GM10847 (cell line): ENCODE measurements around the gene TMEM121.

Experiments
- POLR2A ChIP-seq: IDR thresholded peaks from 2 replicates; pipeline ENCODE4 v1.6.1; 2011; ENCODE audit not compliant: insufficient read length; ENCODE audit errors: extremely low read depth

Gene TMEM121

DNA sequence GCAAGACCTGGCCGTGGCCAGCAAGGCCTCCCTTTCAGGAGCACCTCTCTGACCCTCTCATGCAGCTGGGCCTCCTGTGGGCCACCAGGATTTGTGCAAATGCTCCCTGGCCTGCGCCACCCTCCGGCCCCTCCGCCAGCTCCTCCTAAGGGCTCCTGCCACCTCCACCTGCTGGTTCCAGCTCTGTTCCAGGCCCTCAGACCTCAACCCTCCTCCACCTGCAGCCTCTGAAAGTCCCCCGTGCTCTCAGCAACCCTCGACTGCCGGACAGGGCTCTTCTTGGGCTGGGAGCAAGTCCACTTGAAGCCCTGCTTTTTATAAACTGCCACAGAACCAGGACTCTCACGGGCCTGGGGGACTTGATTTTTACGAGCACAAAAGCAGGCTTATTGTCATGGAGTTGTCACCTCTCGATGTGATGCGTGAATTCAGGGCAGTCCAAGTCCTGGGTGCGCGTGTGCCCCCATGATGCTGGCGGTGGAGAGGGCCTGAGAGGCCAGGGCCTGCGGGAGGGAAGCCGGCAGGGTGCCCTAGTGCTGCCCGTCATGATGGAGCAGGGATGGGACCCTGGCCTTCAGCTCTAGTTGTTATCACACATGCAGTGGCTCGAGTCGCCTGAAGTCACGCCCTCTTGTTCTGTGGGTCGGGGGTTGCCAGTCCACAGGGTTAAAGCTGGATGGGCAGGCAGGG is 26.2 kb upstream of the TMEM121 start:
- TF ChIP-seq POLR2A = no peak

DNA sequence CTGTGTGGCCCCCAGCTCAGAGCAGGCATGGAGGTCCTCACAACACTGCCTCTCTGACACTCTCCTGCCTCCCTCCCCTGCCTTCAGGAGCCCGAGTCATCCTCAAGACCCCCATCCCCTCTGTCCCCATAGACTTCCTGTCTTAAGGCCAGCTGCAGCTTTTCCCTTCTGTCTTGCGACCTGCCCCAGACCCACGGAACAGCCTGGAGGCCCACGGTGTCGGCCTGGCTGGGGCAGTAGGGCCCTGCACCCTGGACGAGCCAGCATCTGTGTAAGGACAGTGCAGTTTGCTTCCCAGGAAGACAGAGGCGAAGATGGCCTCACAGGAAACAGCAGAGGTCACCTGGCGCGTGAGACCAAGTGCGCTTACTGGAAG is 25.7 kb upstream of the TMEM121 start:
- no peak for TF ChIP-seq POLR2A

DNA sequence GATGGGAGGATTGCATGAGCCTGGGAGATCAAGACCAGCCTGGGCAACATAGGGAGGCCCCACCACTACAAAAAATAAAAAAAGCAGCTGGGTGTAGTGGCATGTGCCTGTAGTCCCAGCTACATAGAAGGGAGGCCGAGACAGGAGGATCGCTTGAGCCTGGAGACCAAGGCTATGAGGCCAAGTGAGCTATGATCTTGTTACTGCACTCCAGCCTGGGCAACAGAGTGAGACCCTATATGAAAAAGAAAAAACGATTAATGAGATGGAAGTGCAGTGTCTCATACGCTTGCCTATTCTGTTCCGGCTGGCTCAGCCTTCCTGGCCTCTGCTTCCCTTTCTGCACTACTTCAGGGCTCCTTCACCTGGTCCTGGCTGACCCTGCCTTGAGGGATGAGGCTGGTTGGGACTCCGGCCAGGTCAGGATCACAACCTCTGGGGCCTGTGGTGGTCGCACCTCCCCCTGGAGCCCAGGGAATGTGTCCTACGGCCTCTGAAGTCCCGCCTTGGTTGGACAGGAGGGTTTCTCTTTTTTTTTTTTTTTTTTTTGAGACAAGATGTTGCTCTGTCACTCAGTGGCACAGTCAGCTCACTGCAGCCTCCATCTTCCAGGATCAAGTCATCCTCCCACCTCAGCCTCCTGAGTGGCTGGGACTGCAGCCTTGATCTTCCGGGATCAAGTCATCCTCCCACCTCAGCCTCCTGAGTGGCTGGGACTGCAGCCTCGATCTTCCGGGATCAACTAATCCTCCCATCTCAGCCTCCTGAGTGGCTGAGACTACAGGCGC is 24.7 kb upstream of the TMEM121 start:
- no peak for TF ChIP-seq POLR2A

DNA sequence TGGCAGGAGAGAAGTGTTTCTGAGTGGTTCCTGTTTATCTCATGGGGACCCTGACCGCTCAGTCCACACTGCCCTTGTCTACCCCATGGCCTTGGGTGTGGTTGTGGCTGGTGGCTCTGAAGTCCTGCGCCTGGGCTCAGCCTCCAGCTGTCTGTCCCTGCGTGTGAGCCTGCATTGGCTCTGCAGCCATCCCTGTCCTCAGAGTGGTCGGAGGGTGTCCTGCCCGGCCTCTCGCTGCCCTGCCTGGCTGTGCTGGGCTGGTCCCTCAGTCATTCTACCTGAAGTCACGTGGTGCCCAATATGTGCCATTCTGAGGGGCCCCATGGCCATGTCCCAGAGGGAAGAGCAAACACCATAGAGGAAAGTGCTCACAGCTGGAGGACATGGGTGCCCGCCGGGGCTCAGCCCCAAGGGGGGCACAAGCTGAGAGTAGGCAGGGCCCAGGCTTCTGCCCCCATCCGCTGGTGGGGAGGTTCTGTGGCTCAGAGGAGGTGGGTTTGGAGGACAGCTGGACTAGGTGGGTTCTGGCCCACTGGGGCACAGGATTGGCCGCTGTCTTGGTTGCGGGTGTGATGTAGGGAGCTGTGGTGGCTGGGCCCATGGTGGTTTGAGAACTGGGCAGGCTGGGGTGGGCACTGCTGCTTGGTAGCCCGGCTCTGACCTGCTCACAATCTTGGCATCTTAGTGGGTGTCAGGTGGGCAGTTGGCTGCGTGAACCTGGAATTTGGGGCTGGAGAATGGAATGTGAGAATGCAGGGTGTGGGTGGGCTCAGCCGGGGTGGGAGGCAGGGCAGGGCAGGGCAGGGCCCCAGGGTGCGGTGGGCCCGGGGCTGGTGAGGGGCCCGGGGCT is 23.7 kb upstream of the TMEM121 start:
- TF ChIP-seq POLR2A = no peak

DNA sequence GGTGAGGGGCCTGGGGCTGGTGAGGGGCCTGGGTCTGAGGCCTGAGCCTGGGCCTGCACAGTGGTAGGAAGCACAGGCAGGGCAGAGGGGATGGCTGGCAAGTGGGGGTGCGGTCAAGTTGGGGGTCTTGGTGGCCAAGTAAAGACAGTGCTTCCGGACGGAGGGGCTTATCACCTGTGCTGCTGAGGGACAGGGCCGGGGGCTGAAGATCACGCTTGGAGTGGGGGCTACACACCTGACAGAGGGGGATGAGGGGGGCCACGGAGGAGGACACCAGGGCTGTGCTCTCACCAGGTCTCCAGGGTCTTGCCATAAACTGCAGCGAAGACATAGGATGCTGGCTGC is 23.1 kb upstream of the TMEM121 start:
- no peak for TF ChIP-seq POLR2A

DNA sequence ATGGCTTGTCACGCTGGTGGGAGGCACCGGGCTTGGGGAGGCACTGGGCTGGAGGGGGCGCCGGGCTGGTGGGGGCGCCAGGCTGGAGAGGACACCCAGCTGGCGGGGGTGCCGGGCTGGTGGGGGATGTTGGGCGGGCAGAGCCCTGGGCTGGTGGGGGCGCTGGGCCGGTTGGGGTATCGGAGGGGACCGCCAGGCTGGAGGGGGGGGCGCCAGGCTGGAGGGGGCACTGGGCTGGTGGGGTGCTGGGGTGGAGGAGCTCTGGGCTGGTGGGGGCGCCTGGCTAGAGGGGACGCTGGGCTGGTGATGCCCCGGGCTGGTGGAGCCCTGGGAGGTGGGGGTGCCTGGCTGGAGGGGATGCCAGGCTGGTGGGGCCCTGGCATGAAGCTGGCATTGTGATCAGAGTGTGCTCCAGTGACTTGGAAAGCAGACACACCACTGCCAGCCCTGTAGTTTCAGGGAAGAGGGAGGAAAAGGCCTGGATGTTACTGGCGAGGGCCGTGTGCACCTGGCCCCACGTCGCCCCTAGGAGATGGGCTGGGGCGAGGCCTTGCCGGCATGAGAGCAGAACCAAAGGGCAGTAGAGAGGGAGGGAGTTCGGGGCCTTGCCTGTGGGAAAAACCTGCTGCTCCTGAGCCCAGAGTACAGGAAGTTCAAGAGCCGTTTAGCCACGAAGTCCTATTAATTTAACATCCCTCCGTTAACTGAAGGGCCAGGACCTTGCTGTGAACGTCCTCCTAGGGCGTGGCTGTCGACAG is 22.3 kb upstream of the TMEM121 start:
- TF ChIP-seq POLR2A = no peak

DNA sequence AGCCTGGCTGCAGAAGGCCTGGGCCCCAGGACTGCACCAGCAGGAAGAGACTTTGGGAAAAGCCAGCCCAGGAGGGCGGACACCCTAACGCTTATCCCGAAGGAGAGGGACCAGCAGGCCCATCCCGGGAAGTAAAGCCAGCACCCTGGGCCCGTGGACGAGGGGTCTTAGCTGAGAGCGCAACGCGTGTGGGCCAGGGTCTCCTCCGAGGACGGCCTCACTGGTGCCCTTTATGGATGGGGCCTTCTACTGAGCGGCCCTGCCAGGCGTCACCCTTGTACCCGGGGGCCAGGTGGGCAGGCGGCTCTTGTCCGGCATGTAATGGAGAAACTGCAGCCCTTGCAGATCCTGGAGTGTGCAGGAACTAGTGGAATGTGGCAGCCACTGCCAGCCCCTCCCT is 21.3 kb upstream of the TMEM121 start:
- TF ChIP-seq POLR2A = no peak

DNA sequence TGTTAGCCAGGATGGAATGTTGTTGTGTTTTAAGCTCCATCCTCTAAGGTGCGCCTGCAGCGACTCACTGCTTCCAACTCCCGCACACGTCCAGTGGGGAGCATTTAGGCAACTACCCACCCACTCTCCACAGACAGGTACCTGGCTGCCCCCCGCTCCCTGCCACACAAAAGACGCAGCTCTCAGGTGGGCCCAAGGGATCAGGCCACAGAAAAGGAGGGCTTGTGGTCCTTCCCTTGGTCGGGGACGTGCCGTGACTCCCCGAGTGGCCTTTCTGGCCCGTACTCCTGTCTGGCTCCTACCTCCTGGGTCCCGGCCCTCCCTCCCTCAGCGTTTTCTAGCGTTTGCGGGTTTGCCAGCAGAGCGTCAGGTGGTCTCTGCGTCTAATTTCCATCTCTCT is 19.1 kb upstream of the TMEM121 start:
- TF ChIP-seq POLR2A = no peak

DNA sequence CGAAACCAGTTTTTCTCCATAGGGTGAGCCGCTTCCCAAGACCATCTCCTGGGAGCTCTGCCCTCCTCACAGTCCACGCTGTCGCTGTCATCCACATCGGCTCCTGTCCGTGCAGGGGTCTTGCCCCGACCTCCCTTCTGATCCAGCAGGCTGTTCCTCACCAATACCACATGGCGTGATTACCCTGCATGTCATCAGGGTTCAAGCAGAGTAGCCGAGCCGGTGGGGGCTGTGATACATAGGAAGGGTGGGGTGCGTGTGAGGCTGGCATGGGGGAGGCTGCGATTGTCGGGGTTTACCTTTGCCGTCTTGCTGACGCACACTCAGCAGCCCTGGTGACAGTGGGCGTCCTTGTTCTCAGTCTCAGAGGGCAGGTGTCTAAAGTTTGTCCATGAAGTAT is 18.3 kb upstream of the TMEM121 start:
- TF ChIP-seq POLR2A = no peak

DNA sequence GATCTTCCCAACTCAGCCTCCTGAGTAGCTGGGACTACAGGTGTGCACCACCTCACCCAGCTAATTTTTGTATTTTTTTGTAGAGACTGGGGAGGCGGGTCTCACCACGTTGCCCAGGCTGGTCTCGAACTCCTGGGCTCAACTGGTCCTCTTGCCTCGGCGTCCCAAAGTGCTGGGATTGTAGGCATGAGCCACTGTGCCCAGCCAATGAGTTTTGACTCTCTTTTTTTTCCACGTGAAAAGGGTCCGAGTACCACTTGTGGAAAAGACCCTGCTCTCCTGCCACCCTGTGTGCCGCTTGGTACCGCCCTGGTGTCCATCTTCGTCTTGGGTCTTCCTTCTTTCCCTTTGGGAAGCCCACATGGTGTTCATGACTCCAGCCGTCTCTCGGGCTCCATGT is 17.8 kb upstream of the TMEM121 start:
- no peak for TF ChIP-seq POLR2A

DNA sequence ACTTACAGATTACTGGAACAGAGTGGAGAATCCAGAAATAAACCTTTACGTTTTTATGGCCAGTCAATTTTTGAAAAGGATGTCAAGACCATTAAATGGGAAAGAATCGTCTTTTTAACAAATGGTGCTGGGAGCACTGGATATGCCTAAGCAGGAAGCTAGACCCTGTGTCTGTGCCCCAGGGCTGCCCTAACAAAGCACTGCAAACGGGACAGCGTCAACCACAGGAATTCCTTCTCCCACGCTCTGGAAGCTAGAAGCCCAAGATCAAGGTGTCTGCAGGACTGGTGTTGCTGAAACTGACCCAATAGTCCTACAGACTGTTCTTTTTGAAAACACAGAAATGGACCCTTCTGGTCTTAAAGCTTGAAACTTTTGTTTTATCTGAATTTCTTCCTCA is 9.3 kb upstream of the TMEM121 start:
- no peak for TF ChIP-seq POLR2A

DNA sequence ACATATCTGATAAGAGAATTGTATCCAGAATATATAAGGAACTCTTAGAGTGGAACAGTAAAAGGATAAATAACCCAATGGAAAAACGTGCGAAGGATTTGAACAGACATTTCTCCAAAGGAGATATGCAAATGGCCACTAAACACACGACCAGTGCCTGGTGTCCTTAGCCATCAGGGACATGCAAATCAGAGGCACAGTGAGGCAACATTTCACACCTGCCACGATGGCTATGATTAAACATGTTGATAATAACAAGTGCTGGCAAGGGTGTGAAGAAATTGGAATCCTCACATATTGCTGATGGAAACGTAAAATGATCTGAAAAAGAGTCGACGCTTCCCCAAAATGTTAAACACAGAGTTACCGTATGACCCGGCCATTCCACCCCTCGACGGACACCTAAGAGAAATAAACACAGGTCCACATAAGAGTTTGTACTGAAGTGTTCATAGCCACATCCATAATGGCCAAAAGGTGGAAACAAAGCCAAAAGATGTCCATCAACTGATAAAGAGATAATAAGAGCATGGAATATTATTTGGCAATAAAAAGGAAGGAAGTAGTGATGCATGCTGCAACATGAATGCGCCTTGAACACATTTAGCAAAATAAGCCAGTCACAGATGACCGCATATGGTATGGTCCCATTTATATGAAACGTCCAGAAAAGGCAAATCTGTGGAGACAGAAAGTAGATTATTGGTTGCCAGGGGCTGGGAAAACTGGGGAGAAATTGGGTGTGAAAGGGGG is 6.3 kb upstream of the TMEM121 start:
- TF ChIP-seq POLR2A = no peak

DNA sequence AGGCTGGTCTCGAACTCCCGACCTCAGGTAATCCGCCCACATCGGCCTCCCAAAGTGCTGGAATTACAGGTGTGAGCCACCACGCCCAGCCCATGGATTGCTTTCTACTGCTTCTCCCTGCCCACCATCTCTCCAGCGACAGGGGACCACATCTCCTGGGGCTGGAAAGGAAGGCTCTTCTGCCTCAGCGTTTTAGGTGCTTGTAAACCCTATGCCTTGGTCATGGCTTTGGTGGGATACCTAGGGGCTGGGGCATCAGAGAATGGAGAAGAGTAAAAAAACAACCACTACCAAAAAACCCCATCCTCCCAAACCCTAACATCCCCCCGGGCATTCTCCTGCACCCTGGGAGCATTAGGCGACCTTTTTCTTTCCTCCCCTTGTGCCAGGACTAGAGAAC is 1.1 kb upstream of the TMEM121 start:
- no peak for TF ChIP-seq POLR2A

DNA sequence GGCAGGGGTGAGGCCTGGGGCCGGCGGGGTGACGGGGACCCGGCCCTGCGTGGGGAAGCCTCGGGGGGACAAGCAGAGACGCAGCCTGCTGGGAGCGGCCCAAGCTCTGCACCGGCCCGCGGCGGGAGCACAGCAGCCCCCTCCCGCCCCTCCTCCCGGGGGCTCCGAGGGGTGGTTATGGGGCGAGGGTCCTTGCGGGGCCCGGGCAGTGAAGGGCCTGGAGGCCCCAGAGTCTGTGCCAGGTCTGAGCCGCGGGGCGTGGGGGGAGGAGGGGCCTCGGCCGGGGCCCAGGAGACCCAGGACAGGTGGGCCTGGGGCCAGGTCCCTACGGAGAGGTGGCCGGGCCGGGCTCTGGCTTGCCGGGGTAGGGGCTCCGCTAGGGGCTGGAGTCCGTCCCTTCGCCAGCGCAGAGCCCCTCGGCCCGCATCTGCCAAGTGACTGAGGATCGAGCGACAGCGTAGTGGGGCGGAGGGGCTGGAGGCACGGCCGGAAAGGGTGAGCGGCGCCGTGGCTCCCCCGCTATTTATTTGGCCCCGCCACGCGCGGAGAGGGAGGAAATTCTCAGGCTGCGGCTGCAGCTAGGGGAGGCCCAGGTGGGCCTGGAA is 495 bp downstream of the TMEM121 start:
- no peak for TF ChIP-seq POLR2A
